Caco-2 (cell line): Measurements from ENCODE around the gene SOD2. TPM values are rescaled to one million over a fixed set of nuclear protein-coding genes. Genes with fewer than 3 reads are reported as not detected.

Experiments used
- BruUV-seq: library from RNA; stranded (reverse); fragments of 400-500 nt; replicated peaks from 2 replicates; lab custom pipeline; 2021; lab: Mats Ljungman, UMichigan
- CTCF ChIA-PET: fragments of 300-600 bp; sonication (Branson Sonifier 250); formaldehyde crosslinking; loops from one replicate; lab custom pipeline; 2022; ENCODE audit warnings: antibody characterized with exemption; lab: Charles Lee
- POLR2A ChIA-PET: fragments of 300-600 bp; sonication (Branson Sonifier 250); formaldehyde crosslinking; loops from one replicate; lab custom pipeline; 2022; ENCODE audit warnings: antibody characterized with exemption; lab: Charles Lee
- DNase-seq, 2 experiments: peaks; one replicate each; pipeline versions ENCODE4 v3.0.0 to v3.0.0-alpha.2; 2020 to 2022
- H3K27me3 ChIP-seq: replicated peaks from 2 replicates; pipeline ENCODE4 v1.6.0; 2011; ENCODE audit warnings: low read length; ENCODE audit not compliant: control insufficient read depth, insufficient read depth
- H3K36me3 ChIP-seq: 2 replicates; pipeline ENCODE4 v1.5.1; 2011; ENCODE audit warnings: low read length; ENCODE audit not compliant: control insufficient read depth, insufficient read depth
- H3K4me1 ChIP-seq: fragments of 250-450 bp; sonication (Bioruptor Pico); 2 replicates; pipeline ENCODE4 v1.5.1; 2020; ENCODE audit warnings: mild to moderate bottlenecking
- H3K4me3 ChIP-seq: 2 replicates; pipeline ENCODE4 v1.5.1; 2011; ENCODE audit warnings: low read depth, mild to moderate bottlenecking, control low read depth, low read length
- H3K9me3 ChIP-seq: fragments of 250-450 bp; sonication (Bioruptor Pico); 2 replicates; pipeline ENCODE4 v1.5.1; 2020; ENCODE audit warnings: mild to moderate bottlenecking, moderate library complexity
- H3K27ac Mint-ChIP-seq: one replicate; pipeline ENCODE4 v1.8.0; 2022; ENCODE audit warnings: mixed read lengths; ENCODE audit not compliant: unreplicated experiment
- H3K27me3 Mint-ChIP-seq: one replicate; pipeline ENCODE4 v1.8.0; 2022; ENCODE audit warnings: mixed read lengths; ENCODE audit not compliant: insufficient read depth, unreplicated experiment
- H3K36me3 Mint-ChIP-seq: one replicate; pipeline ENCODE4 v1.8.0; 2022; ENCODE audit warnings: mild to moderate bottlenecking, mixed read lengths; ENCODE audit not compliant: insufficient read depth, unreplicated experiment
- H3K4me1 Mint-ChIP-seq: one replicate; pipeline ENCODE4 v1.8.0; 2022; ENCODE audit warnings: low read depth, mixed read lengths; ENCODE audit not compliant: unreplicated experiment
- H3K4me3 Mint-ChIP-seq: one replicate; pipeline ENCODE4 v1.8.0; 2022; ENCODE audit warnings: mild to moderate bottlenecking, moderate library complexity, mixed read lengths; ENCODE audit not compliant: unreplicated experiment
- H3K9me3 Mint-ChIP-seq: one replicate; pipeline ENCODE4 v1.8.0; 2022; ENCODE audit warnings: mixed read lengths; ENCODE audit not compliant: unreplicated experiment
- CTCF ChIP-seq, 2 experiments: fragments of 200-600 bp in 1 of 2; IDR thresholded peaks; 1 replicate in 1 of 2; 2 replicates in 1 of 2; pipeline versions ENCODE4 v1.5.1 to v1.8.0; 2011 to 2022; ENCODE audit warnings: antibody characterized with exemption in 1 of 2, control low read depth in 1 of 2, inconsistent platforms in 1 of 2, low read depth in 1 of 2, low read length in 1 of 2, mild to moderate bottlenecking in 1 of 2, moderate library complexity in 1 of 2; ENCODE audit not compliant: insufficient read depth in 1 of 2, severe bottlenecking in 1 of 2, unreplicated experiment in 1 of 2
- intact Hi-C: fragments of 100-400 bp; cut with micrococcal nuclease; formaldehyde crosslinking; loops from one replicate; pipeline ENCODE4 v1.10.0; 2022; ENCODE audit not compliant: unreplicated experiment
- total RNA-seq: library from RNA; stranded (reverse); gene quantifications from 2 replicates; pipeline ENCODE4 v1.2.3, GENCODE V29; 2022

SOD2 gene
- total RNA-seq, 1 experiment from 2014 or later: 110 TPM

GRCh38 chr6:159693894-159694545 lies 979 bp upstream of the SOD2 start:
- no peak for TF ChIP-seq CTCF (IDR thresholded peaks at IDR 0.05; ENCODE audit: insufficient read depth in 1 of 2, low read depth in 1 of 2, low read length in 1 of 2, severe bottlenecking in 1 of 2, unreplicated experiment in 1 of 2)
- BruUV-seq: no TSS peak
- ChIA-PET CTCF (interaction anchor here (0.8 kb wide), 1 partner anchor 170 kb away, joined by 3 read pairs; no protein-coding TSS in a partner anchor), POLR2A (interaction anchor here (0.6 to 3.2 kb wide), 5 partner anchors 34 to 167 kb away, joined by 3 to 36 read pairs (median 4); partner anchors contain the start of genes ACAT2, MRPL18, TCP1 and WTAP)
- no peaks in the 10 kb centered on the region for H3K9me3 ChIP-seq
- H3K36me3 Mint-ChIP-seq: peaks cover 36% of the 10 kb centered on the region
- H3K4me1 ChIP-seq: peaks cover 4% of the 10 kb centered on the region
- peak overlapping the region; percentile 59 for H3K4me3 ChIP-seq
- H3K9me3 Mint-ChIP-seq: no peaks in the 10 kb centered on the region
- H3K27me3 ChIP-seq: no peaks in the 10 kb centered on the region
- no peaks in the 10 kb centered on the region for H3K27me3 Mint-ChIP-seq
- H3K4me3 Mint-ChIP-seq: peak overlapping the region; percentile 72
- H3K36me3 ChIP-seq: peaks cover under 1% of the 10 kb centered on the region; the same call in 1 of the 2 replicates
- DNase-seq: no peak
- peaks cover 16% of the 10 kb centered on the region for H3K4me1 Mint-ChIP-seq
- H3K27ac Mint-ChIP-seq: peak overlapping the region; percentile 80
- intact Hi-C loops: loop anchor here (1.0 to 5.0 kb wide), 3 partner anchors 33 to 158 kb away; partner anchors contain the start of genes TCP1 and WTAP

DNA sequence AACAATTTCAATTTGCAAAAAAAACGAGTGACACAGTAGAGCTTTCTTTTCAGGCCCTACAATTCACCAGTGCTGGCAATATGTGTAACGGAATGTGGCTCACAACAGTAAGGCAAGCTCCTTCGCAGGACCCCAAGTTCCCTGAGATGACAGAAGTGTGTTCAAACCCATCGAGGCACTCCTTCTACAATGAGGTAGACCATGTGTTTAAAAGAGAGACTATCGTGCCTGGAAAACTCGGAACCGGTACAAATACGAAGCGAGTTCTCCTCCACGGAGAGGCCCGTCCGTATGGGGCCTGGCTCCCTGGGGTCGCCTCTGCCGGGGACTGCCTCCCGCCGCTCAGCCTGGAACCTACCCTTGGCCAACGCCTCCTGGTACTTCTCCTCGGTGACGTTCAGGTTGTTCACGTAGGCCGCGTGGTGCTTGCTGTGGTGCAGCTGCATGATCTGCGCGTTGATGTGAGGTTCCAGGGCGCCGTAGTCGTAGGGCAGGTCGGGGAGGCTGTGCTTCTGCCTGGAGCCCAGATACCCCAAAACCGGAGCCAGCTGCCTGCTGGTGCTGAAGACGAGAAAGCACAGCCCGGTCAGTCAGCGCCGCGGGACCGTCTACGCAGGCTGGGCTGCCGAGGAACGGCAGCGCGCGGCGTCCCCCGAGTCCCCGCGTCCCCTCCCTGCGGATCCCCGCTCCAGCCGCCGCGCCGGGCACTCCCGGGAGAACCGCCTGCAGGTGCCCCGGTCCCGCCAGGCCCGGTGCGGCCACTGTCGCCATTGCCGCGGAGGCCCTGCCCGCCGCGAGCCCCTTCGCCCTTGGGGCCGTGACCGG lies 526 bp downstream of the SOD2 start:
- Mint-ChIP-seq H3K27me3 (no peaks in the 10 kb centered on the region), H3K27ac (peak overlapping the region; percentile 80), H3K36me3 (peaks cover 45% of the 10 kb centered on the region), H3K9me3 (no peaks in the 10 kb centered on the region), H3K4me3 (peak overlapping the region; percentile 72), H3K4me1 (peaks cover 16% of the 10 kb centered on the region)
- no peaks in the 10 kb centered on the region for H3K27me3 ChIP-seq
- H3K4me3 ChIP-seq: peak overlapping the region; percentile 59
- peak; percentile 49 to 55 for DNase-seq
- ChIA-PET CTCF (interaction anchor here (1.0 to 1.2 kb wide), 2 partner anchors 34 to 98 kb away, joined by 3 to 4 read pairs; partner anchors contain the start of gene MRPL18), POLR2A (interaction anchor here (1.2 to 3.2 kb wide), 3 partner anchors 35 to 97 kb away, joined by 4 to 36 read pairs (median 4); partner anchors contain the start of genes TCP1 and WTAP)
- peaks cover 4% of the 10 kb centered on the region for H3K4me1 ChIP-seq
- no peak for TF ChIP-seq CTCF (IDR thresholded peaks at IDR 0.05; ENCODE audit: insufficient read depth in 1 of 2, low read depth in 1 of 2, low read length in 1 of 2, severe bottlenecking in 1 of 2, unreplicated experiment in 1 of 2)
- BruUV-seq: no TSS peak
- H3K9me3 ChIP-seq: no peaks in the 10 kb centered on the region
- intact Hi-C loops: loop anchor here (1.0 to 5.0 kb wide), 3 partner anchors 35 to 160 kb away; partner anchors contain the start of genes TCP1 and WTAP
- H3K36me3 ChIP-seq: peaks cover 2% of the 10 kb centered on the region; the same call in 1 of the 2 replicates

DNA sequence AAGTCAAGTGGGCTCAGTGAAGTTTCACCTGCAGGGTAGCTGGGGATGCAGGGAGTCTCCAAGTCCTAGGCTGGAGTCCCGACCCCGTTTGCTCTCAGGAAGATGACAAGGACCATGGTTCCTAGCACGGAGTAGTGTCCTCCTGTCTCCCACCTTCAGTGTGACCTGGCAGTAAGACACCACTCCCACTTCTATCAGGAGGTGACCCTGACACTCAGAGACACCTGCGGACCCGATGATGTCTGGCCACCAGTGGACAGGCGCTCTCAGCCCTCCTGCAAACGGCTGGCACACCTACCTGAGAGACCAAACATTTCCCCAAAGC lies 1.1 kb downstream of the SOD2 start:
- Mint-ChIP-seq H3K9me3 (no peaks in the 10 kb centered on the region), H3K27ac (peak overlapping the region; percentile 80), H3K27me3 (no peaks in the 10 kb centered on the region), H3K36me3 (peaks cover 45% of the 10 kb centered on the region), H3K4me1 (peaks cover 16% of the 10 kb centered on the region), H3K4me3 (peak overlapping the region; percentile 72)
- H3K27me3 ChIP-seq: no peaks in the 10 kb centered on the region
- no TSS peak for BruUV-seq
- H3K4me3 ChIP-seq: peak overlapping the region; percentile 59
- ChIA-PET CTCF (interaction anchor here (0.7 to 1.2 kb wide), 3 partner anchors 34 to 98 kb away, joined by 3 to 4 read pairs (median 4); partner anchors contain the start of gene MRPL18), POLR2A (interaction anchor here (1.2 to 3.2 kb wide), 2 partner anchors 36 to 98 kb away, joined by 4 to 36 read pairs; partner anchors contain the start of genes TCP1 and WTAP)
- H3K4me1 ChIP-seq: peaks cover 4% of the 10 kb centered on the region
- intact Hi-C loops: loop anchor here (1.0 to 5.0 kb wide), 4 partner anchors 48 to 249 kb away; partner anchors contain the start of gene ACAT2
- H3K36me3 ChIP-seq: peaks cover 2% of the 10 kb centered on the region; the same call in 1 of the 2 replicates
- DNase-seq: peak in 1 of 2 experiments; percentile 10
- no peak for TF ChIP-seq CTCF (IDR thresholded peaks at IDR 0.05; ENCODE audit: insufficient read depth in 1 of 2, low read depth in 1 of 2, low read length in 1 of 2, severe bottlenecking in 1 of 2, unreplicated experiment in 1 of 2)
- no peaks in the 10 kb centered on the region for H3K9me3 ChIP-seq
